Fibroblast of peridontal ligament (primary cell): ENCODE data around the gene KRT6A.

Experiments
- DNase-seq: peaks from one replicate; pipeline ENCODE4 v3.0.0-alpha.2; 2010; ENCODE audit errors: extremely low read depth

Gene KRT6A

DNA sequence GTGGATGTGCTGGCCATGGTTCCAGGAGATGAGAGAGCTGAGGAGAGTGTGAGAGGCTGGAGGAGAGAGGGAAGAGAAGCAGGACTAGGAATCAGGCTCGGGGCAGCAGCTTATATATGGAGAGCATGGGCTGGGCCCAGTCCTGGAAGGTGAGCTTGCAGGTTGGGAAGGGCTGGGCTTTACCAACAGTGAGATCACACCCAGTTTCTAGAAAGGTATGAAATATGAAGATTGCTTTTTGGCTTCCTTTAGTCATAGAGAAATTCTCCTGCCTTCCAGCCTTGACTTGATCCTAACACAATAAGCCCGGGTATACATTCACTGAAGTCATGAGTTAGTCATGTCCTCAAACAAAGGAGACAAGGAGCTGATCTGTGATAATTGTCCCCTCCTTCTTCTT is at the start of gene KRT6A:
TSS of gene KRT6A (minus strand) at position 86 of the 400 bp plus-strand sequence. CDS start at position 17, 69 bp downstream.
- DNase-seq: no peak

DNA sequence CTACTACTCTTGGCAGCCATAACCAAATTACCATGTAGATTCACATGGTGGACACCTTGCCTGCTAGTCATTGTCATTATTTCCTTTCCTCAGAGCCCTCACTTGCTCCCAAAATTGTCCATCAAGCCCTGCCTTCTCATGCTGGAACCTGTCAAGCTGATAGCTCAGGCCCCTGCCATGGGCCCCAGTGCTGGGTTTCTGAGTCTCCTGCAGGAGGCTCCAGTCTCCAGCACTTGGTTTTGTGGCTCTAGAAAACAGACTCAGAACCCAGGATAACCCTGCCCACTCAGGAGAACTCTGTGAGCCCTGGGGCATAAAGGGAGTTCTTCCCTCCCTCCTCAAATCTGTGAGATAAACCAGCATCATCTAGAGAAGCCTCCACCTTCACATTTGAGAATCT is 49.1 kb upstream of the KRT6A start:
- no peak for DNase-seq

DNA sequence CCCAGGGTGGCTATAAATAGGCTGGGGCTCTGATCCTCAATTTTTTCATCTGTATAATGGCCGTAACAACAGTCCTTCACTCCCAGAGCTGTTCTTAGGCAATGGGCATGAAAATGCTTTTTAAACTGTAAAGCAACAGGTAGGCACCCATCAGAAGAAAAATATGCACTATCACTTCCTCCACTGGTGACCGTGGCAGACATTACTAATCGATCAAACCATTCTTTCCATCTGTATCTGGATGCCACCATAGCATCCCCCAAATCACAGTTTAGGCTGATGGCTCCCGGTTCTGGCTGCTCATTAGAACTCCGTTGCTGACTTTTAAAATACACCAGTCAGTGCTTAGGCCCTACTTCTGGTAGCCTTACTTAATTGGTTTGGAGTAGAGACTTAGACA is 48.7 kb upstream of the KRT6A start:
- no peak for DNase-seq

DNA sequence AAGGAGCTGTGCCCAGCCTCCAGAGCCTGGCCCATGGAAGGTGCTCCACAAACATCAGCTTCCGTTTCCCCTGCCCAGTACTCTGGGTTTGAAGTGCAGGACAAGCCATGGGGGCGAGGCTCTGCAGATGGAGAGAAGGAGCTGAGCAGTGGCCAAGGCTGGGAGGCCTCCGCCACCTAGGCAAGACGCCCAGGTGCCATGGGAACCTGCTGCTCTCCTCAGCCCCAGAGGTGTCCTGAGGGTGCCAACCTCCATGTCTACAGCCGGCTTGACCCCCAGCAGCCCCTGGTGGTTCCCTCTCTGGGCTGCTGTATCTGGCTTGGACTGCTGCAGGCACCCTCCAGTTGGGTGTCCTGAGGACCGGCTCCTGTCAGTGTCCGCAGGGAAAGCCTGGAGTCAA is 47.5 kb upstream of the KRT6A start:
- no peak for DNase-seq

DNA sequence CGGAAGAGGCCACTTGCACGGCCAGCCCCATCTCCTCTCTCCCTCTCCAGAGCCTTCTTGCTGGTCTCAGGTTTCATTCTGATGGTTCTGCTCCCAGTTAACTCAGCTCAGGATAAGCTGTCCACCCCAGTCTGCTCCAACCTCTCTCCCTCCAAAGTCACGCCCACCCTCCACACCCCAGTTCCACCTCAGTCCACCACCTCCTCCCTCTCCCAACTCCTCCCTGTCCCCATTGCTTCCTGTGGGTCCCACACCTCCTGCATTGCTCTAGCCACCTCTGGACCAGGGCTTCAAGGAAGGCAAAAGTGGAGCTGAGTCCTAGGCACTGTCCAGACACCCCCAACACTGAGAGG is 46.7 kb upstream of the KRT6A start:
- no peak for DNase-seq

DNA sequence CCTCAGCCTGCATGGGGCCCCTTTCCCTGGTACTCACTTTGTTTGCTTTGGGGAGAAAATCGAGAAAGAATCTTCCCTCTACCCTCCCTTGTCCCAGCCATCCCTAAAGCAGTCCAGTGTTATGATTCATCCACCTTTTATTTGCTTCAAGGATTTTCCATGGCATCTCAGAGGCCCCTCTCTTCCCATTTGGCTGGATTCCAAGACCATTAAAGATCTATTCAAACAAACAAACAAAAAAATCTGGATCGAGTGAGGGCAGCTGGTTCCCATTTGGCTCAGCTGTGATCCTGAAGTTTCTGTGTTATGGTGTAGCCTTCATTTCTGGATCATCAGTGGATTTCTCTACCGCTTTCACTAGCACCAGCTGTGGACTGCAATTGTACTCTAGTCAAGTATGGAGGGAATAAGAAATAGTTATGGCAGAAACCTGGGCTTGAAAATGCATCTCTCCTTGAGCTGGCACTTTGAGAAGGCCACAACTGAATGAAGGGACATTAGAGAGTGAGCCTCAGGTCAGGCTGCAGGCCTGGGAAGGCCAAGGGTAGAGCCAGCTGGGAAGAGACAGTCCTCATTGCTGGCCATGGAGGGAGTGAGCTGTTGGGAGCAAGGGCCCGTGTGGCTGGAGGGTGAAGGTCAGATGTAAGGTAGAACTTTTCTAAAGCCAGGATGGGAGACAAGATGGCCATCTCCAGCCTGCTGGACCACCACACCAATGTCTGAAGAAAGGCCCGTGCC is 46.2 kb upstream of the KRT6A start:
- DNase-seq: peak; percentile 26

DNA sequence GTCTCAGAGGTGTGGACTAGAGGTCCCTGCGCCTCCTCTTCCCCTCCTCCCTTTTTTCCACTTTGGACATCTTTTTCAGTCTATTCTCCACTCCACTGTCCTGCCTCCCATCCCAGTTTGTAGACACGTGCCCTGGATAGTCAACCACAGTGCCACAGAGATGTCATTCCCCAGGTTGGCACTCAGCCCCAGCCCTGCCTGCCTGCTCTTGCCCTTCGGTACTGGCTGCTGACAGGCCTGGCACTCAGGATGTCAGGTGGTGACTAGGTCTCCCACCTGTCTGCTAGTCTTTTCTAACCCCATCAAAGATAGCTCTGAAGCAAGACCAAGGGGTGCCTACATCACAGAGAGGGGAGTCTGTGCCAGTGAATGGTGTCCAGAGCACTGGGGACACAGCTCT is 44.0 kb upstream of the KRT6A start:
- DNase-seq: no peak

DNA sequence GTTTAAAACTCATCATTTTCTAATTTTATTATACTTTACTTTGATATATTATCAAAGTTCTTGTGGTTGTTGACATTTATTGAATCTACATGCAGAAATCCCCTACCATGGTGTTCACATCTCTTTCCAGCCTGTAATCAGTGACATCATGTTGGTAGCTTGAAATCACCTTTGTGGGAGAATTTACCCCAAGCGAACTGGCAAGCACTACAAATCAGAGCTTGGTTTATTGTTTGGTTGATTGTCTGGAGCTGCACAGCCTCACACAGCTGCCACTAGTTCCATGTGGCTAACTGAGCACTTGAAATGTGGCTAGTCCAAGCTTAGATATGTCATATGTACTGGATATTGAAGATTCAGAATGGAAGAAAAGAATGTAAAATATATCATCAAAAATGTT is 42.5 kb upstream of the KRT6A start:
- DNase-seq: no peak

DNA sequence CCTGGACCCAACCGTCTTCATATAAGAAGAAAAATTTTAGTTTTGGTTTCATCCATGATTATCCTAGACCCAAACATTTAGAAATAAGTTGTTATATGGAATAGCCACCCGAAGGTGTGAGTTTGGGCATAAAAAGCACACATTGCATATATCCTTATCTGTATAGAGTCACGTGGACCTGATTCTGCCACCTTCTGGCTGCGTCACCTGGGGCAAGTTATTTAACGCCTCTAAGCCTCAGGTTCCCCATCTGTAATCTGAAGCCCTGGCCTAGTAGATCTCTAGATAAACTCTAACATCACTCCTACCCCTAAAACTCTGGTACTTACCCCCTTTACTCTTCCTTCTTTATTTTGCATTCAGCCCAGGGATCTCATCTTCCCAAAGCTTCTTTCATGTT is 41.4 kb upstream of the KRT6A start:
- DNase-seq: no peak

DNA sequence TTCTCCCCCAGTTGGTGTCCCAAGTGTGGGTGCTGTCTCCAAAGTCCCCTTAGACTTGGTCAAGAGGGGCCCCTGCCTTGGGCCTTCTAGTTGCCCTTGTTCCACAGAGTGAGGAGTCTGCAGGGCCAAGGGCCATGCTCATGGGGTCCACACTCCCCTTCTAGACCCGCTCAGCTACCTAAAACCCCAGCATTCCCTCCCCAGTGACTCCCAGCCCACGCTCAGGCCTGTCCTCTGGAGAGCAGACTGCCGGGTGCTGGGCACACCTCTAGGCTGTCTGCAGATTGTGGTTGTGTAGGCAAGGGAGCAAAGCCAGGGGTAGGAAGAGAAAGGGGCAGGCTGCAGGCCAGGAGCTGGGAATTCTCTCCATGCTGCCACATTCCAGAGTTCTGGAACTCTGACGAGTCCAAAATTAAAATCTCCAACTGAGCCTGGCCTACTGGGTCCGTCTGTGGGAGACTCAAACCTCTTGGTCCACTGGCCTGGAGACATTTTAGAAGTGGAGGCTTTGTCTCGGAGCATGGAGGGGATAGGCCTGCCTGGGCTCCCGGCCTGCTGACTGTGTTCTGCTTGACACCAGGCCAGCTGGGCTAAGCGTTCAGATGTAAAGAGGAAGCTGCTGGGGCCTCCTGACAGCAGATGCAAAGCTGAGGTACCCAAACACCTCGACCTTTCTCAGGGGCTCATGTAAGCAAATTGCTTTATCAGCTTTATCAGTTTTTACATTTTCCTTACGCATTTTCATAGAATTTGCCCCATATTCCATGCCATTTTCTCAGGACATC is 40.8 kb upstream of the KRT6A start:
- DNase-seq: no peak

DNA sequence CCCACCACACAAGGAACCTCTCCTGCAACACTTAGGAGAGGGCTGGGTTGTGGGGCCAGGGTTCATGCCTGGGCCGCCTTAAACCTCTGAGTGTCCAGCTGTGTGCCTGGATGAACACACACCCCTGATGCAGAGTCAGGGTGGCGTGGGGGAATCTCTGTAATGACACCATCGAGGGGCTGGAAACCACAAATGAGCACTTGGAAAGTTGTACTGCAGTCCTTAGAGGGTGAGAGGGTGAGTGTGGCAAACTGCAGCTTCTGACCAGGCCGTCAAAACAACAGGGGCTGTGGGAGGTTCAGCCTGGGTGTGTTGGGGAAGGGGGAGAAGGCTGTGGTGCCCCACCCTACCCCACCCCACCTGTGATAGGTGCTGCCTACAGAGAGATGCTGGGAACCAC is 39.6 kb upstream of the KRT6A start:
- no peak for DNase-seq

DNA sequence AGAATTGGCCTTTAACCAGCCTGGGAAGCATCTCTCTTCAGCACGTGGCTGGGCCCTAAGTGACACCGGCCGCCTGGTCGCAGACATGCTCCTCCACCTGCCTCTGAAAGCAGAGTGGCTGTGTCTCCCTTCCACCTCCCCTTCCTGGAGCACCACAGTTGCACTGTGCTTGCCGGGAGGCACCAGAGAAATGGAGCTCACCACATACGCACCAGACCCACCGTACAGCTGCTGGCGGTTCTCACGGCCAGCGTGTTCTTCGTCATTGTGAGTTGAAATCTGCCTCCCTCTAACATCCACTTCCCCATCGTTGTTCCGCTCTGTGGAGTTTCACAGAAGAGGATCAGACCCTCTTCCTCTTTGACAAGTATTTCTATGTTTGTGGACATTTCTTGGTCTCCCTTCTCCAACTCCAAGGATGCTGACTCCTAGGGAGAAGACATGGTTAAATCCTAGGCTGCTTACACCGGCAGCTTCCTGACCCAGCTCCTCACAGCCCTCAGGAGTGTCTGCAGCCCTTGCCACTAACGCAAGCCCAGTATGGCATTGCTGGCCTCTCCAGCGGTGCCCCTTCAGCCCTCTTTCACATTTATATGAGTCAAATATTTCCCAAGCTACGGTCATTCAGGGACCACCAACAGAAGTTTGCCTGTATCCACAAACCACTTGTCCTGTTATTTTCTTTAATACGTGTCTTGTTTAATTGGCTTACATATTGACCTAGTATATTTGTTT is 38.7 kb upstream of the KRT6A start:
- no peak for DNase-seq

DNA sequence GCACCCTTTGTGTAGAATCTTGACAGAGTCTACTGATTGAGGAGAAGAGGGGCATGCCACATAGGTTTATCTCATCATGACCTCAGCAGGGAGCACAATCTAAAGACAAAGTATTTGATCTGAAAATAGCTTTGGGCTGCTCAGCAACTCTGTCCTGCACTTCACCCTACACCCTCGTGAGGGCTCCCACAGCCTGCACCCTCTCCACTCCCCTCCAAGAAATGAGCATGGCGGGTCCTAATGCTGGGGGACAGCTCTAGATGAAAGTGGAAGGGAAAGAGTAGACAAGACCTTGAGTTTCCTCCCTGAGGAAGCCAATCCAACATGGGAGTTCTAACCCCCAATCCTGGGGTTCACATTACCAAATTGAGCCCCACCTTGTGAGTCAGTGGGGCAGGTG is 37.8 kb upstream of the KRT6A start:
- no peak for DNase-seq

DNA sequence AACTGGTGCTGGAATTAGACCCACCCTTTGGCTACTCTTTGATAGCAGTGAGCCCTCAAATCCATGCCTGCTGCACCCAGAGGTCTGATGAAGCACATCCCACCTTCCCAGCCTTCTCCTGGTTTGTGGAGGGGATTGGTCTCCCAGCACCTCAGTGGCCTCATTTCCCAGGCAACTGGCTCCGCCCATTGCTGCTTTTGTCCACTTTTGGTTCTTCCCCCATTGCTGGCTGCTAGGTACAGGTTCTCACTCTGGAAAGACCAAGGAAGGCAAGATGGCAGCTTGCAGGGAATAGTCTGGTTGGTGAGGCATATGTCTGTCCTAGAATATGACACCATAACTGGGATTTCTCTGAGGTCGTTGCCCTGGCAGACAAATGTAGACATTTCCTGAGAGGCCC is 37.3 kb upstream of the KRT6A start:
- no peak for DNase-seq

DNA sequence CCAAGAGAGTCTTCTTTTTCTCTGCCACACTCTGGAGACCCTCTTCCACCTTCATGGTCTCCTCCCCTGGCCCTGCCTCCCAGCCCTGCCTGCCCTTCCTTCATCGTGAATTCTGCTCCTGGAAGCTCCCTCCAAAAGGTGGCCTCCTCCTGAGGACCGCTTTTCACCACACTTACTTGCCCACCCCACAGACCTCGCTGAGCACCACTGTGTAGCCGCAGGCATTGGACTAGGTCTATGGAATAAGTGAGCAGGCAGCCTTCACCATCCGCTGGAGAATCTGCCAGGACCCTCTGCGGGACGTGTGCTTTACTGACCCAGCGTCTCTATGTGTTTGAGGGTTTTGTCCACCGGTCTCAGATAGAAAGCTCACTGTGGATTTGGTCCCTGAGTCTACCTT is 36.8 kb upstream of the KRT6A start:
- no peak for DNase-seq

DNA sequence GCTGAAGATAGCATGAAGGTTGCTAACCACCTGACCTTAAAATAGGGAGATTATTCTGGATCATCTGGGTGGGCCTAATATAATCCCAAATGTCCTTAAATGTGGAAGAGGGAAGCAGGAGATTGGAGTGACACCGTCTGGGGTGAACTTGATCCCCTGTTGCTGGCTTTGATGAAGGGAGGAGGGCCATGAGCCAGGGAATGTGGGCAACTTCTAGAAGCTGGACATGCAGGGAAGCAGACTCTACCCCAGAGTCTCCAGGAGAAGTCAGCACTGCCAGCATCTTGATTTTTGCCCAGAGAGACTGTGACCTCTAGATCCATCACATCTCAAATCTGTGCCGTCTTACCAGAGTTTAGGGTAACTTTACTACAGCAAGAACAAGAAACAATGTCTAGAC is 36.4 kb upstream of the KRT6A start:
- DNase-seq: no peak

DNA sequence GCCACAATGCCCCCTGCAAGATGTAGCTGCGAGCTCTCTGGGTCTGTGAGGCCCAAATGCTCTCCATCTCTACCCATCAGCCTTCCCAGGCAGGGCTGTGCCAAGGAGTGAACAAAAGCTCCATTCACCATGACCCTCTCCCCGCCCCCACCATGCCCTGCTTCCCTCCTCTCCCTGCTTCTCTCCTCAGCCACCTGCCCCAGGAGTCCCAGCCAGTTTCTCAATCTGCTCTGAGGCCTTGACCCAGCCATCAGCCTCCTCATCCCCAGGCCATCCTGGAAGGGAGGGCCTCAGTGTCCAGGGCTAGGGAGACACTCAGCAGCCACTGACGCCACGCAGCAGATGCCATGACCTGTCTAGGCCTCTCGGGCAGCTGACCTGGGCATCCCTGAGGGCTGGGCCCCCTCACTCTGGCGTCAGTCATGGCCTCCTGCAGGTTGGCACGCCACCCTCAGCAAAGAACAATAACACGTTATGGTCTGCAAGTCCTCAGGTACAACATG is 35.6 kb upstream of the KRT6A start:
- DNase-seq: no peak

DNA sequence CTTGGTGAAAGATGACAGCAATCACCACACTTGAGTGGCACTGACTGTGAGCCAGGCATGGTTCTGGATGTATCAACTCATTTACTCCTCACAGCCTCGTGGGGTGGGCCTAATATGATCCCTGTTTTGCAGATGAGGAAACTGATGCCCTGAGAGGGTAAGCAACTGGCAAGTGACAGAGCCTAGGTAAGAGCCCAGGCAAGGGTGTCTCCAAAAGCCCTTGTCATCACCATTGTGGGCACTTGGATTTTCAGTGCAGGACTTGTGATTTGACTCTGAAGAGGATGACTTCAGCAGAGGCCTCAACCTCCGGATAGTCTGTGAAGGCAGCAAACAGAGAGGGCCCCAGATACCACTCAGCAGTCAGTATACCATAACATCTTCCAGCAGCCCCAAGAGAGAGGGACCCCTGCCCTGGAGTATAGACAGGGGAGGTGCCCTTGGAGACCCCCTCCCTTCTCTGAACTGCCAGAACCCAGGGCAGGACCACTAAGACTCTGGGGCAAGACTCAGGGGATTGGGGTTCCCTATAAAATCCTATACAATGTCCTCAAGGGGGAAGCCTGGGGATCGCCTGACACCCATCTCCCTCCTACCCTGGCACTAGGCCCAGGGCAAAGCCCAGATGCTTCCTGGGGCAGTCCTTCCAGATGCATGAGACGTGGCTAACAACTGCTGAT is 34.2 kb upstream of the KRT6A start:
- DNase-seq: no peak

DNA sequence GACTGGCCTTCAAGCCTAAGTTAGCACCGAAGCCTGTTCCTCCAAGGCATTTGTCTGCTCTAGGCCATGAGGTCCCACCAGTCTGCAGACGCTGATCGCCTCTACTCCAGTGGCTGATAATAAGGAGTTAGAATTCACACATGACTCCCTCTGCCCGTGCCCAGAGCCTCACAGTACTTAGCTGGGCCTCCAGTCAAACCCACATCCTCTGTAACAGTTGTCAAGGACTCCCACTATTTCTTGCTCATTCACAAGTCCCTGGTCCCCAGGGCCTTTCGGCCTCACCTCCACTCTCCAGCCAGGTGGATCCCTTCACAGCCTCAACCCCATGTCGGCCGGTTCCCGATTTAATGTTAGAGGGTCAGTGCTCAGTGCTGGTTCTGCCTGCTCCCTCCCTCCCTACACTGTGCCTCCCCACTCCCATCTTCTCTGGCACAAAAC is 33.5 kb upstream of the KRT6A start:
- DNase-seq: no peak

DNA sequence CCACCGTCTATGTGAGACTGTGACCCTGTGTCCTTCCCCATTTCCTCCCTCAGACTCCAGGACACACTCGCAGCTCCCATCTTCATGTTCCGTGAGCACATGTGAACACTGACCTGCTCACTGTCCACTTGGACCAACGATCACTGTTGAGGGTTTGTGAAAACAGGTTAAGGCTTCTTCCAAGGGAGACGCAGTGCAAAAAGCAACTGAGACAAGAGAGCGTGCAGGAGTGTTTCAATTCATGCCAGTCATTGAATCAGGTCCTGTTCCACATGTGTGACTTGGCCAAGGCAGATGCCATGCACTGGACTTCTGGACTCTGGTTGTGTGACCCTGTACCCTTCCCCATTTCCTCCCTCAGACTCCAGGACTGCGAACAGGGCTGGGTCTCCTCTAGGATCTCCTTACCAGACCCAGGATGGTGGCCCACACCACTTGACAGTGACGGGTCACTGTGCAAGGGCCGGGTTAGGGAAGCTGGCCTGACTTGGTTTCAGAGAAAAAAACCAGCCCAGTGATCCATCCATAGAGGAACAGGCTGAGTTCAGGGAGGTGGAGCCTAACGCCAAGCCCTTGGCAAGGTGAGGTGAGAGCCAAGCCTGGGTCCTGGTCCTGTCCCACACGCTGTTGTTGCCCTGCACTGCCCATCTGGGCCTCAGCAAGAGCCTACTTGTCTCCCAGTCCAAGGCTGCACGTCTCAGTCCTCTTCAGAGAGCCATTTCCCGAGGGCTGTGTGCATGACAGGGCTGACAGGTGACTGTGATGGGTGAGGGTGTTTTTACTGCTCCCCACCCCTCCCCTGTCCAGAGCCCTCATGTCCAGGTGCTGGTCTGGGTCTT is 32.8 kb upstream of the KRT6A start:
- no peak for DNase-seq
